Measurements from ENCODE around the gene SETDB2.

Gene SETDB2

DNA sequence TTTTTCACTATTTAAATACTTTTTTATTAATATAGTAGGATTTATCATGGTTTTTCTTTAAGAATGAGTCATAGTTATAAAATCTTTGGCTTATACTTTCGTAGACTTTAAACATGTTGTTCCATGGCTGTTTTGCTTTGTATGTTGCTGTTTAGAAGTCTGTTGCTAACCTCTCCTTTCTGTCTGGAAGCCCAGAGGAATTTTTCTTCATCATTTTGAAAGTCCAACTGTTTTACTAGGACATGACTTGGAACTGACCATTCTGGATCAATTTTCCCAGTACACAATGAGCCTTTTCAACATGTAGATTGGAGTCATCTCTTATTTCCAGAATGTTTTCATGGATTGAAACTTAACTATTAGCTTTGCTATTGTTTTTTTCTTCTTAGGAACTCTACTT, 8.1 kb upstream of the SETDB2 start:
- no peak for DNase-seq (ENCODE audit: insufficient read length)
- FAIRE-seq, result no peak
- TF ChIP-seq POLR2A (IDR thresholded peaks at IDR 0.05; ENCODE audit: low read depth, low read length) (no peak), POLR2AphosphoS5 (IDR thresholded peaks at IDR 0.05; ENCODE audit: low read depth, low read length) (no peak)

DNA sequence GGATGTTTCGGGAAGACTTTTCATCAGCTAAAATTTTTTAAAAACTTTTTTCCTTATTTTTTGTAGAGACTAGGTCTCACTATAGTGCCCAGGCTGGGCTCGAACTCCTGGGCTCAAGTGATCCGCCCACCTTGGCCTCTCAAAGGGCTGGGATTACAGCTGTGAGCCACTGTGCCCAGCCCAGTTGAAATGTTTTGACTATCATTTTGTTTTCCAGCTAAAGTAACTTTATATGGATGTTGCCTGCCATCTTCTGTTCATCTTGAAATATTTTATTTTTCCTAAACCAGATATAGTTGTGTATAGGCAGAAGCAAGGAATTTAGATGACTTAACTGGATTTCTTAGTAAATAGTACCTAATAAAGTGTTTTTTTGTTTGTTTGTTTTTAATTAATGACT, 7.2 kb upstream of the SETDB2 start:
- FAIRE-seq, result no peak
- TF ChIP-seq POLR2AphosphoS5 (IDR thresholded peaks at IDR 0.05; ENCODE audit: low read depth, low read length) (no peak), TAF1 (IDR thresholded peaks at IDR 0.05; ENCODE audit: borderline replicate concordance, low read depth, low read length) (no peak), POLR2A (IDR thresholded peaks at IDR 0.05; ENCODE audit: low read depth, low read length) (no peak)
- no peak for DNase-seq (ENCODE audit: insufficient read length)

DNA sequence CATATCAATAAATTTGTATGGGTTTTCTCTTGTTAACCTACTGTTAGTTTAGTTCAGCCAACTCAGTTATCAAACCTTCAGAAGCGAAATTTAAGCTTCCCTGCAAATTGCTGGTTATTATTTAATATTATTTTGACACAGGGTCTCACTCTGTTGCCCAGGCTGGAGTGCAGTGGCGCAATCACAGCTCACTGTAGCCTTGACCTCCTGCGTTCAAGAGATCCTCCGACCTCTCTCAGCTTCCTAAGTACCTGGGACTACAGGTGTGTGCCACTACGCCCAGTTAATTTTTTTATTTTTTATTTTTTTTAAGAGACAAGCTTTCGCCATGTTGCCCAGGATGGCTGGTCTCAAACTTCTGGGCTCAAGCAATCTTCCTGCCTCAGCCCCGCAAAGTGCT, 6.4 kb upstream of the SETDB2 start:
- FAIRE-seq, result no peak
- TF ChIP-seq TAF1 (IDR thresholded peaks at IDR 0.05; ENCODE audit: borderline replicate concordance, low read depth, low read length) (no peak), POLR2AphosphoS5 (IDR thresholded peaks at IDR 0.05; ENCODE audit: low read depth, low read length) (no peak), POLR2A (IDR thresholded peaks at IDR 0.05; ENCODE audit: low read depth, low read length) (no peak)

DNA sequence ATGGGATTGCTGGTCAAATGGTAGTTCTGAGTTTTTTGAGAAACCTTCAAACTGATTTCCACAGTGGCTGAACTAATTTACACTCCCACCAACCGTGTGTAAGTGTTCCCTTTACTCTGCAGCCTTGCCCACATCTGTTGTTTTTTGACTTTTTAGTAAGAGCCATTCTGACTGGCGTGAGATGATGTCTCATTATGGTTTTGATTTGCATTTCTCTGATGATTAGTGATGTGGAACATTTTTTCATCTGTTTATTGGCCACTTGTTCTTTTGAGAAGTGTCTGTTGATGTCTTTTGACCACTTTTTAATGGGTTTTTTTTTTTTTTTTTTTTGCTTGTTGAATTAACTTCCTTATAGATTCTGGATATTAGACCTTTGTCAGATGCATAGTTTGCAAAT, 4.5 kb upstream of the SETDB2 start:
- no peak for FAIRE-seq
- DNase-seq (ENCODE audit: insufficient read length), result no peak
- TF ChIP-seq TAF1 (IDR thresholded peaks at IDR 0.05; ENCODE audit: borderline replicate concordance, low read depth, low read length) (no peak), POLR2A (IDR thresholded peaks at IDR 0.05; ENCODE audit: low read depth, low read length) (no peak), POLR2AphosphoS5 (IDR thresholded peaks at IDR 0.05; ENCODE audit: low read depth, low read length) (no peak)

More for the DNA sequence above, 6.4 kb upstream of the SETDB2 start:
- no peak for DNase-seq (ENCODE audit: insufficient read length)

DNA sequence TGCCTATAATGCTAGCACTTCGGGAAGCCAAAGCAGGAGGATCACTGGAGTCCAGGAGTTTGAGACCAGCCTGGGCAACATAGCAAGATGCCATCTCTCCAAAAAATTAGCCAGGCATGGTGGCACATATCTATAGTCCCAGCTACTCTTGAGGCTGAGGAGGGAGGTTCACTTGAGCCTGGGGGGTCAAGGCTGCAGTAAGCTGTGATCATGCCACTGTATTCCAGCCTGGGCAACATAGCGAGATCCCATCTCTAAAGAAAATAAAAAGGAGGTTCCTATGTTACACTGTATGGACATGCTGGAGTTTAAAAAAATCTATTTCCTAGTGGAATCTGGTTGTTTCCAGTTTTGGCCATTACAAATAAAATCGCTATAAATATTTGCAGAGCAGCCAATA, 2.8 kb upstream of the SETDB2 start:
- TF ChIP-seq POLR2A (IDR thresholded peaks at IDR 0.05; ENCODE audit: low read depth, low read length), result no peak
- no peak for TF ChIP-seq POLR2AphosphoS5 (IDR thresholded peaks at IDR 0.05; ENCODE audit: low read depth, low read length)
- no peak for TF ChIP-seq TAF1 (IDR thresholded peaks at IDR 0.05; ENCODE audit: borderline replicate concordance, low read depth, low read length)
- FAIRE-seq, result no peak
- DNase-seq (ENCODE audit: insufficient read length), result no peak

DNA sequence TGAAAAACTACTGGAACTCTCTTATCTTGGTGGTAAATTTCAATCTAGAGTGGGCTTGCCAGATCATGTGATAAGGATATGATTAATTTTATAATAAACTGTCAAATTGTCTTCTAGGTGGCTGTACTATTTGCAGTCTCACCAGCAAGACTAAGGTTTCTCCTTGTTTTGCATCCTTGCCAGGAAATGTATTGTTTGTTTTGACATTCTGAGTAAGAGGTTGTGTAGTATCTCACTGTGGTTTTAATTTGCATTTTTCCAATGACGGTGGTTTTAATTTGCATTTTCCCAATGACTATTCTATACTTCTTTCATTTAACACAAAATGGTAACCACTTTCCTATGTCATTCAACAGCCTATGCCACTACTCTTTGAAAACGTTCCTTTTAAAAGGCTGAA, 2.2 kb upstream of the SETDB2 start:
- TF ChIP-seq POLR2A (IDR thresholded peaks at IDR 0.05; ENCODE audit: low read depth, low read length) (no peak), TAF1 (IDR thresholded peaks at IDR 0.05; ENCODE audit: borderline replicate concordance, low read depth, low read length) (no peak), POLR2AphosphoS5 (IDR thresholded peaks at IDR 0.05; ENCODE audit: low read depth, low read length) (no peak)
- DNase-seq (ENCODE audit: insufficient read length), result no peak
- FAIRE-seq, result no peak

DNA sequence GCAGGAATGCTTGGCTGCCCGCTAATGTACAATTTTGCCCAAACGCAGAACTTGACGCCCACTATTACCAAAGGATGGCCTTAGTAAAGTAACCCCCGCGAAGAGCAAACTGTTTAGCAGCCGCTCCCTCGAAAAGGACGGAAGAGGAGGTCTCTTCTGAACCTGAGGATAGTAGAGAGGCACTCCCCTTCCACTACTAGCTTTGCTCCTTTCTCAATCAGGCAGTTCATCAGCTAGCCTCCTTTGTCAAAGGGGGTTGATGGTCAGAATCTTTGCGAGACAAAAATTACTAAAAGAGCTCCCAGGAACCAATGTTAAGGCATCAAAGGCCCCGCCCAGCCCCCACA, 744 bp upstream of the SETDB2 start:
- no peak for TF ChIP-seq TAF1 (IDR thresholded peaks at IDR 0.05; ENCODE audit: borderline replicate concordance, low read depth, low read length)
- no peak for TF ChIP-seq POLR2A (IDR thresholded peaks at IDR 0.05; ENCODE audit: low read depth, low read length)
- FAIRE-seq (no peak), DNase-seq (ENCODE audit: insufficient read length) (no peak)

DNA sequence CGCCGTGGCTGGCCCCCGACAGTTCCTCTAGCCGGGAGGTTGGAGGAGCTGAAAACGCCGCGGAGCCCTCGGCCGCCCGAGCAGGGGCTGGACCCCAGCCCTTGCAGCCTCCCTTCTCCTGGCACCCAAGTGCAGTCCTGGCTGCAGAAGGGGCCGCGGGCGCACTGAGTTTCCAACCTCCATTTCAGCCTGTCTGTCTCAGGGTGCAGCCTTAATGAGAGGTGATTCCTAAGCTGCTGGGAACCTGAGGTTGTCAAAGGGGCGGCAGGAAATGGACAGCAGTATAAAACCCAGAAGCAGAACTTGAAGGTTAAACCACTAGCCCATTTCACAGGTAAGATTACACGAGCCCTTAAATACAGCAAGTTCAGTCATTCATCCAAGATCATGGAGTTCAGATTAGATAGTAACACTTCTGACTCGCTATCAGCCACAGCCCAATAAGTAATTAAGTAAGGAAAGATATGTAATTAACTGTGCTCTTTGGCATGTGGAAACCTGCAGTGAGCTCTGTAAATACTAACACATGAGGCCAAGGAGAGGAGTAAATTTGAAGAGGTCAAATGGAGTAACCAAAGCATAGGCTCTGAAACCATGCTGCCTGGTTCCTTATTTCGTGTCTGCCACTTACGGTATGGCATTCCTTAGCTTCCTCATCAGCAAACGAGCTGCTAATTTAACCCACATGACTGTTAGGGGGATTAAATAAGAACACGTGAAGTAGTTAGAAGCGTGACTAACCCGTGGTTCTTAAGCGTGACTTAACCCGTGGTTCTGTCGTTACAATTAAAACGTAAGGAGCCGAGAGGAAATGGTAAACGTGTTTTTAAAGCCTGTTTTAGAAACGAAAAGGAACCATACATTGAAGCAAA, 686 bp downstream of the SETDB2 start:
- peak; percentile 95 for FAIRE-seq
- DNase-seq (ENCODE audit: insufficient read length), result no peak
- TF ChIP-seq TAF1 (IDR thresholded peaks at IDR 0.05; ENCODE audit: borderline replicate concordance, low read depth, low read length) (0 out of 2 replicates have a peak, but pooled peaks have one; percentile 26), POLR2A (IDR thresholded peaks at IDR 0.05; ENCODE audit: low read depth, low read length) (peak; percentile 23; the same call in 1 of the 2 replicates), POLR2AphosphoS5 (IDR thresholded peaks at IDR 0.05; ENCODE audit: low read depth, low read length) (0 out of 2 replicates have a peak, but pooled peaks have one; percentile 7)

DNA sequence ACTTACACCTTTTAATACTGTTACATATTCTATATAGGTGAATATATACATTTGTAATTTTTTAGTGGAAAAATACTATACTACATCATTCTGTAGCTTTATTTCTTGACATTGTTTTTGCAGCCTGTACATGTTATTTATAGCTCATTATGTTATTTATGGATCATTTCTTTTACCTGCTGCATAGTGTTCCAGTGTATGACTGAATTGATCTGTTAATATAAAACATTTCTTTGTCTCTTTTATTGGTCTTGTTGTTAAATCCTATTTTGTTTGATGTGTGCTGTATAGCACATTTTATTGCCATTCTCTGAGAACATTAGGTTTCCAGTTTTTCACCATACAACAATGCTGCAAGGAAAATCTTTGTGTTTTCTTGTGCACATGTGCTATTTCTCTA, 2.4 kb downstream of the SETDB2 start:
- no peak for FAIRE-seq
- TF ChIP-seq POLR2AphosphoS5 (IDR thresholded peaks at IDR 0.05; ENCODE audit: low read depth, low read length) (no peak), POLR2A (IDR thresholded peaks at IDR 0.05; ENCODE audit: low read depth, low read length) (no peak), TAF1 (IDR thresholded peaks at IDR 0.05; ENCODE audit: borderline replicate concordance, low read depth, low read length) (no peak)
- no peak for DNase-seq (ENCODE audit: insufficient read length)

DNA sequence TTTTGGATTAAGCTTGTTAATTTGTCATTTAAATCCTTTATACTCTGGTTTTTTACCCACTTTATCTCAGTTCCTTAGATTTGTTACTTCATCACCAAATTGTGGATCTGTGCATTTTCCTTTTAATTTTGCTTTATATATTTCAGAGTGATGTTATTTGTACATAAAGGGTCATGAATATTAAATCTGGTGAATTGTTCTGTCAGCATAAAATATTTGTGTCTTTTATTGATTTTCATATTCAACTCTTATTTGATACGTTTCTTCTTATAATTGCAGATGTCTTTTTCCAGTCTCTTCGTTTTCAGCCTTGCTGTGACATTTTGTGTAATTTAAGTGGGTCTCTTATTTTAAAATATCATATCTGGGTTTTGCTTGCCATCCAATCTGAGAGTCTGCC, 4.7 kb downstream of the SETDB2 start:
- no peak for DNase-seq (ENCODE audit: insufficient read length)
- no peak for FAIRE-seq
- TF ChIP-seq POLR2A (IDR thresholded peaks at IDR 0.05; ENCODE audit: low read depth, low read length) (no peak), POLR2AphosphoS5 (IDR thresholded peaks at IDR 0.05; ENCODE audit: low read depth, low read length) (no peak), TAF1 (IDR thresholded peaks at IDR 0.05; ENCODE audit: borderline replicate concordance, low read depth, low read length) (no peak)

DNA sequence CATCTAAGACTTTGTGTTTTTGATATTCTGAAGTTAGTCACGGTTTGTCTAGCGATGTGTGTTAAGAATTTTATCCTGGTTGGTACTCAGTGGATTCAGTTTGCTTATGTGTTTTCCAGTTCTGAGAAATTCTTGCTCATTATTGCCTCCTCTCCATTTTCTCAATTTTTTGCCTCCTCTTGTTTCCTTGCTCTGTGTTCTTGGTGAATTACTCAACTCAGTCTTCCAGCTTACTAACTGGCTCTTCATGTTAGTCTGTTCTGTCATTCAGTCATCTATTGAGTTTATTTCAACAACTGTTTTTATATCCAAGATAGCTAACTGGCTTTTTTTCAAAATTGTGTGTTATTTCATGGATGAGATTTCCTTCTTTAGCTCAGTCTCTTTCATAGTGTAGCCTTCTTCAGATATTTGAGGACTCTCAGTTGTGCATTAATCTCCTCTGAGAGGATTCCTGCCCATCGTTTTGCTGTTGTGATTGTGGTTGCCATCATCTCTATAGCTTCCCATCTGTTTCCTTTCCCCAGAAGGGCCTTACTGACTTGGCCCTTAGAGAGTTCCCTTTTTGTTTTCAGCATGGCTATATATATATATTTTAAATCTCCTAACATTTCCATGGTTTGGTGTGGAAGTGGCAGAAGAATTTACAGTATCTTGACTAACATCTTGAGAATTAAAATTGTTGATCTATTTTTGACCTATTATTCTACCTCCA, 6.2 kb downstream of the SETDB2 start:
- FAIRE-seq, result peak; percentile 9
- DNase-seq (ENCODE audit: insufficient read length), result no peak
- no peak for TF ChIP-seq TAF1 (IDR thresholded peaks at IDR 0.05; ENCODE audit: borderline replicate concordance, low read depth, low read length)
- no peak for TF ChIP-seq POLR2A (IDR thresholded peaks at IDR 0.05; ENCODE audit: low read depth, low read length)
- TF ChIP-seq POLR2AphosphoS5 (IDR thresholded peaks at IDR 0.05; ENCODE audit: low read depth, low read length), result no peak

Data from GM12892 (cell line).